Muscle of leg (tissue), 11 donors: ENCODE results near the gene EME1. TPM values are rescaled to one million over a fixed set of nuclear protein-coding genes. Genes with fewer than 3 reads are reported as not detected.

Source experiments
- DNase-seq: peaks from one replicate; pipeline ENCODE4 v3.0.0; 2013
- H3K27ac ChIP-seq: one replicate; pipeline ENCODE4 v1.5.1; 2013; ENCODE audit warnings: mild to moderate bottlenecking, low read length, control low read depth
- H3K27me3 ChIP-seq: one replicate; pipeline ENCODE4 v1.6.1; 2013; ENCODE audit warnings: low read length; ENCODE audit not compliant: control insufficient read depth, insufficient read depth
- H3K36me3 ChIP-seq: one replicate; pipeline ENCODE4 v1.6.1; 2013; ENCODE audit warnings: low read length; ENCODE audit not compliant: control insufficient read depth, insufficient read depth
- H3K4me1 ChIP-seq: one replicate; pipeline ENCODE4 v1.6.1; 2013; ENCODE audit warnings: low read length; ENCODE audit not compliant: control insufficient read depth, insufficient read depth
- H3K4me3 ChIP-seq: one replicate; pipeline ENCODE4 v1.5.1; 2013; ENCODE audit warnings: low read length, control low read depth
- H3K9me3 ChIP-seq: replicated peaks from 2 replicates; pipeline ENCODE4 v1.6.1; 2013; ENCODE audit warnings: low read depth, low read length; ENCODE audit not compliant: control insufficient read depth
- WGBS: methylation state at CpG from one replicate; pipeline ENCODE4 v1.1.5; 2013; ENCODE audit warnings: missing lambda C conversion rate; ENCODE audit not compliant: insufficient coverage; 5-methylcytosine and 5-hydroxymethylcytosine counted together
- polyA plus RNA-seq, 8 donors: library from polyadenylated mRNA; unstranded; fragments of 120-200 nt; gene quantifications; one replicate each; pipeline versions ENCODE4 v1.2.1 to v1.2.3, GENCODE V29; 2013; ENCODE audit warnings: inconsistent platforms in 1 of 8, low replicate concordance in 1 of 8; ENCODE audit not compliant: insufficient read length in 8 of 8, insufficient read depth in 1 of 8
- total RNA-seq: library from RNA; stranded (reverse); fragments of 120-200 nt; gene quantifications from one replicate; pipeline ENCODE4 v1.2.4, GENCODE V29; 2013

The EME1 gene
- total and polyA plus RNA-seq, 9 donors, result 4.3 to 7.7 (median 5.3) TPM

DNA sequence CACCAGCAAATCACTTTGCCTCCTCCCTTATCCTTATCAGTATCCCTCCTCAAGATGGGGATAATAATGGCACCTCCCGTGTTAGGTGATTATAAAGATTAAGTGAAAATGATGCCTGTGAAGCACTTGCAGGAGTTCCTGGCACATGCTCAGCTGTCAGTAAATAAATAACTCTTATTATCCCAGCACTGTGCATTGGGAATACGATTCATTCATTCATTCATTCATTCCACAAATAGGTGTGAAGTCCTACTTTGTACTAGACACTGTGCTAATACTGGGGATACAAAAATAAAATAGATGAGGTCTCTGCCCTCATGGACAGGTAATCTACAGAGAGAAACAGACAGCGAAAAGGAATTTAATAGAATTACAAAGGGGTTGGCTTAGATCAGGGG, 25.1 kb upstream of the EME1 start:
- Histone ChIP-seq H3K27me3 (no peaks in the 10 kb centered on the region), H3K36me3 (peaks cover 7% of the 10 kb centered on the region), H3K4me3 (no peak overlapping the region), H3K4me1 (peaks cover 28% of the 10 kb centered on the region), H3K27ac (no peak overlapping the region), H3K9me3 (no peaks in the 10 kb centered on the region)
- 82% methylated on average over 1 of the region's 3 CpGs for WGBS
- DNase-seq, result no peak

- H3K36me3 ChIP-seq, result peaks cover 14% of the 10 kb centered on the region
- H3K4me3 ChIP-seq, result no peak overlapping the region
- no peaks in the 10 kb centered on the region for H3K9me3 ChIP-seq
- 73% methylated on average over 1 of the region's 7 CpGs for WGBS
- no peak for DNase-seq
- H3K27me3 ChIP-seq, result no peaks in the 10 kb centered on the region
- no peak overlapping the region for H3K27ac ChIP-seq
- peaks cover 28% of the 10 kb centered on the region for H3K4me1 ChIP-seq
These were observed 24.3 kb upstream of the EME1 start for GRCh38 chr17:50348522-50349242.

GRCh38 chr17:50349243-50349600, 23.8 kb upstream of the EME1 start:
- H3K9me3 ChIP-seq, result no peaks in the 10 kb centered on the region
- no peak overlapping the region for H3K4me3 ChIP-seq
- H3K4me1 ChIP-seq, result peaks cover 28% of the 10 kb centered on the region
- no peaks in the 10 kb centered on the region for H3K27me3 ChIP-seq
- WGBS, result 100% methylated on average over 2 of the region's 5 CpGs
- no peak overlapping the region for H3K27ac ChIP-seq
- DNase-seq, result no peak
- peaks cover 20% of the 10 kb centered on the region for H3K36me3 ChIP-seq

DNA sequence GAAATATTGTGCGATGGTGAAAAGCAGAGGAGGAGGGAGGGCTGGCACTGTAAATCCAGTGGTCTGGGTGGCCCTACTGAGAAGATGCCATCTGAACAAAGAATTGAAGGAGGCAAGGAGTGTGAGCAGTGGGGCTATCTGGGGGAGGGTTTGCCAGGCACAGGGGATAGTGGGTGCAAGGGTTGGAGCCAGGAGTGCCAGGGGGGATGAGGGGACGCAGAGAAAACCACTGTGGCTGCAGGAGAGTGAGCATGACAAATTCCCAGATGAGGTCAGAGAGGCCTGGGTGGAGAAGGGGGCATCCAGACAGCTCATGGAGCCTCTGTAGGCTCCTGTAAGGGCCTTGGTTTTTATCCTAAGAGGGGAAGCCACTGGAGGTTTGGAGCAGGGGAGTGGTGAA, 22.3 kb upstream of the EME1 start:
- H3K9me3 ChIP-seq, result no peaks in the 10 kb centered on the region
- no peak overlapping the region for H3K4me3 ChIP-seq
- WGBS, result 85% methylated on average over 2 of the region's 2 CpGs
- no peak for DNase-seq
- H3K4me1 ChIP-seq, result peaks cover 18% of the 10 kb centered on the region
- H3K27me3 ChIP-seq, result no peaks in the 10 kb centered on the region
- H3K36me3 ChIP-seq, result peaks cover 35% of the 10 kb centered on the region
- no peak overlapping the region for H3K27ac ChIP-seq

DNA sequence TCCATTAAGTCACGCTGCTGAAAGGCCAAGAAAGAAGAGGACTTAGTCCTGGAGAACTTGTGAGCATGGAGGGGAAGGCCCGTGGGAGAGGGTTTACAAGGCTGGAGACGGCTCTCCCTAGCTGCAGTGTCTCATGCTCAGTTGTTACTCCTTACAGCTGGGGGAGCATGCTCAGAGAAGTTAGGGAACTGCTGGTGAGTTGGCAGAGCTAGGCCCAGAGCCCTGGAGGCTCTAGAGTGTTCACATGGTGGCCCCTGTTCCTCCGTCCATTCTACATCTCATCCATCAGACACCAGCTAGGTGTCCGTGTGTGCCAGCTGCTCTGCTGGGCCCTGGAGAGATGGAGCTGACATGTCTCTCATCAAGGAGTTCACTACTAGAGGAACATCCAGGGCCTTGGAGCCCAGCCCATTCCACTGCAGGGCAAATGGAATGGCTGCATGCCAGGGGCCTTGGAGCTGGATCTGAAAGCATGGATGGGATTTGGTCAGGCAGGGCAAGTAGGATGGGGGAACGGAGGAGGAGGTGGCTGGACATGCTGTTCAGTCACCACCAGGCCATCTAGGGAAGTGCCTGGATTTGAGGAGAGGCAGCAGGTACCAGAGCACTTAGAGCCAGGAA, 20.8 kb upstream of the EME1 start:
- peaks cover 49% of the 10 kb centered on the region for H3K36me3 ChIP-seq
- H3K9me3 ChIP-seq, result no peaks in the 10 kb centered on the region
- H3K4me3 ChIP-seq, result no peak overlapping the region
- DNase-seq, result no peak
- peaks cover 12% of the 10 kb centered on the region for H3K4me1 ChIP-seq
- WGBS, result 76% methylated on average over 4 of the region's 6 CpGs
- H3K27me3 ChIP-seq, result no peaks in the 10 kb centered on the region
- no peak overlapping the region for H3K27ac ChIP-seq

GRCh38 chr17:50352693-50353599, 20.1 kb upstream of the EME1 start:
- H3K4me1 ChIP-seq, result peaks cover 6% of the 10 kb centered on the region
- no peak overlapping the region for H3K27ac ChIP-seq
- H3K27me3 ChIP-seq, result no peaks in the 10 kb centered on the region
- no peak for DNase-seq
- H3K9me3 ChIP-seq, result no peaks in the 10 kb centered on the region
- H3K36me3 ChIP-seq, result peaks cover 53% of the 10 kb centered on the region
- no peak overlapping the region for H3K4me3 ChIP-seq
- 90% methylated on average over 17 of the region's 21 CpGs for WGBS

GRCh38 chr17:50353600-50354195, 19.3 kb upstream of the EME1 start:
- no peaks in the 10 kb centered on the region for H3K9me3 ChIP-seq
- DNase-seq, result no peak
- no peak overlapping the region for H3K27ac ChIP-seq
- no peak overlapping the region for H3K4me3 ChIP-seq
- WGBS, result 93% methylated on average over 24 of the region's 27 CpGs
- H3K4me1 ChIP-seq, result peaks cover 4% of the 10 kb centered on the region
- H3K27me3 ChIP-seq, result no peaks in the 10 kb centered on the region
- peaks cover 60% of the 10 kb centered on the region for H3K36me3 ChIP-seq

GRCh38 chr17:50354198-50354597, 18.8 kb upstream of the EME1 start:
- 91% methylated on average over 13 of the region's 15 CpGs for WGBS
- Histone ChIP-seq H3K27me3 (no peaks in the 10 kb centered on the region), H3K4me3 (no peak overlapping the region), H3K36me3 (peaks cover 65% of the 10 kb centered on the region), H3K4me1 (peaks cover 3% of the 10 kb centered on the region), H3K27ac (no peak overlapping the region), H3K9me3 (no peaks in the 10 kb centered on the region)
- DNase-seq, result no peak

DNA sequence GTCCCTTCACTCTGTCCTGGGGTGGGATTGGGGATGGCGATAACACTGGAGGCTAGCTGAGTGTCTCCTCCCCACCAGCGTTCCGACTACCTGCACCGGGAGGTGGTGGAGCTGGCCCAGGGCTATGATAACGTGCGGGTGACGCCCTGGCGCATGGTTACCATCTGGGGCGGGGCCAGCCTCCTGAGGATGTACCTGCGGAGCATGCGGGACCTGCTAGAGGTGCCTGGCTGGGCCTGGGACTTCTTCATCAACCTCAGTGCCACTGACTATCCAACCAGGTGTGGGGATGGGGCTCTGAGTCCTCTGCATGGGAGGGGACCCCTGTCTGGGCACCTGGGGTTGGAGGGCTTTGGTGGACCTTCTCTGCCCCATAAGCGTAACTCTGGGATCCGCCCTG, 18.3 kb upstream of the EME1 start:
- peaks cover 3% of the 10 kb centered on the region for H3K4me1 ChIP-seq
- H3K9me3 ChIP-seq, result no peaks in the 10 kb centered on the region
- H3K27me3 ChIP-seq, result no peaks in the 10 kb centered on the region
- H3K4me3 ChIP-seq, result no peak overlapping the region
- DNase-seq, result no peak
- WGBS, result 94% methylated on average over 11 of the region's 13 CpGs
- no peak overlapping the region for H3K27ac ChIP-seq
- H3K36me3 ChIP-seq, result peaks cover 71% of the 10 kb centered on the region

DNA sequence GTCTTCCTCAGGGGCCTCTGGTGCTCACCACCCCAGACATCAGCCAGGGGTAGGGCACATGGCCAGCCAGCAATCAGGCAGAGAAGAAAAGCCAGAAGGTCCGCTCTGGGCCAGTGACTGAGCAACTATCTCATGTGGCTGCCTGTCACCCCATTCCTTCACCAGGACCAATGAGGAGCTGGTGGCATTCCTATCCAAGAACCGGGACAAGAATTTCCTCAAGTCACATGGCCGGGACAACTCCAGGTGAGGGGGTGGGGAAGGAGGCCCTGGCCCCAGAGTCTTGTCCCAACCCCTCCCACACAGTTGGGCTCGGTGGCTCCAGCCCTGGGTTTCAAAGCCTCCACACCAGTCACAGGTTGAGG, 17.7 kb upstream of the EME1 start:
- no peak for DNase-seq
- Histone ChIP-seq H3K4me1 (peaks cover 3% of the 10 kb centered on the region), H3K4me3 (no peak overlapping the region), H3K36me3 (peaks cover 76% of the 10 kb centered on the region), H3K9me3 (no peaks in the 10 kb centered on the region), H3K27ac (no peak overlapping the region), H3K27me3 (no peaks in the 10 kb centered on the region)
- 100% methylated on average over 1 of the region's 4 CpGs for WGBS
